DOHH2 (cell line): ENCODE measurements around the gene MT1X.

Experiments
- H3F3A ChIP-seq: fragments of 200-600 bp; sonication (generic), shearing (Covaris generic); 2 replicates; pipeline ENCODE4 v1.6.0; 2016; ENCODE audit warnings: antibody characterized with exemption, mild to moderate bottlenecking; ENCODE audit not compliant: control insufficient read depth, insufficient read depth
- H3K27ac ChIP-seq: fragments of 200-600 bp; sonication (generic); 2 replicates; pipeline ENCODE4 v1.5.1; 2014; ENCODE audit warnings: low read depth, mild to moderate bottlenecking, low read length, moderate library complexity
- H3K27me3 ChIP-seq: fragments of 200-600 bp; sonication (generic); 2 replicates; pipeline ENCODE4 v1.6.1; 2014; ENCODE audit warnings: mild to moderate bottlenecking, low read length, mixed read lengths; ENCODE audit not compliant: control insufficient read depth
- H3K36me3 ChIP-seq: fragments of 200-600 bp; sonication (generic); 2 replicates; pipeline ENCODE4 v1.6.1; 2014; ENCODE audit warnings: mild to moderate bottlenecking, low read length, moderate library complexity, mixed read lengths; ENCODE audit not compliant: control insufficient read depth
- H3K4me1 ChIP-seq: fragments of 200-600 bp; sonication (generic); 2 replicates; pipeline ENCODE4 v1.6.1; 2014; ENCODE audit warnings: mild to moderate bottlenecking, low read length, mixed read lengths; ENCODE audit not compliant: control insufficient read depth
- H3K4me2 ChIP-seq: fragments of 200-600 bp; sonication (generic); 2 replicates; pipeline ENCODE4 v1.6.0; 2014; ENCODE audit warnings: mild to moderate bottlenecking, low read length, moderate library complexity
- H3K4me3 ChIP-seq: fragments of 200-600 bp; sonication (generic); 2 replicates; pipeline ENCODE4 v1.5.1; 2014; ENCODE audit warnings: mild to moderate bottlenecking, low read length, mixed read lengths
- H3K79me2 ChIP-seq: fragments of 200-600 bp; sonication (generic); 2 replicates; pipeline ENCODE4 v1.6.1; 2014; ENCODE audit warnings: mild to moderate bottlenecking, low read length, mixed read lengths; ENCODE audit not compliant: control insufficient read depth
- H3K9me2 ChIP-seq: fragments of 200-600 bp; sonication (generic); replicated peaks from 2 replicates; pipeline ENCODE4 v1.6.1; 2014; ENCODE audit warnings: mild to moderate bottlenecking, low read length, mixed read lengths; ENCODE audit not compliant: control insufficient read depth
- H3K9me3 ChIP-seq: fragments of 200-600 bp; sonication (generic); 2 replicates; pipeline ENCODE4 v1.6.1; 2014; ENCODE audit warnings: antibody characterized with exemption, low read length, mixed read lengths; ENCODE audit not compliant: control insufficient read depth, insufficient read depth
- H4K20me1 ChIP-seq: fragments of 200-600 bp; sonication (generic); 2 replicates; pipeline ENCODE4 v1.6.0; 2014; ENCODE audit warnings: low read depth, mild to moderate bottlenecking, antibody characterized with exemption, low read length, moderate library complexity; ENCODE audit not compliant: control insufficient read depth, insufficient read depth
- CTCF ChIP-seq: fragments of 200-600 bp; sonication (generic); IDR thresholded peaks from one replicate; pipeline ENCODE4 v1.5.1; 2014; ENCODE audit warnings: antibody characterized with exemption, mild to moderate bottlenecking, low read depth, low read length; ENCODE audit not compliant: poor library complexity, severe bottlenecking
- EZH2phosphoT487 ChIP-seq: fragments of 200-600 bp; sonication (generic); IDR thresholded peaks from 2 replicates; pipeline ENCODE4 v1.6.1; 2017; ENCODE audit warnings: borderline replicate concordance, mild to moderate bottlenecking, antibody characterized with exemption, low read length, moderate library complexity, mixed read lengths

MT1X gene

GRCh38 chr16:56645311-56645710, 37.0 kb upstream of the MT1X start:
- Histone ChIP-seq H3K4me1 (no peaks in the 10 kb centered on the region), H3K9me3 (no peaks in the 10 kb centered on the region), H3K27ac (no peak overlapping the region), H3K4me2 (no peak overlapping the region), H3K27me3 (peaks cover 91% of the 10 kb centered on the region), H3K79me2 (no peaks in the 10 kb centered on the region), H4K20me1 (no peaks in the 10 kb centered on the region), H3K4me3 (no peak overlapping the region), H3F3A (no peaks in the 10 kb centered on the region), H3K36me3 (no peaks in the 10 kb centered on the region), H3K9me2 (no peaks in the 10 kb centered on the region)
- TF ChIP-seq EZH2phosphoT487 (no peak), CTCF (no peak)

GRCh38 chr16:56645838-56646237, 36.4 kb upstream of the MT1X start:
- Histone ChIP-seq H3K79me2 (no peaks in the 10 kb centered on the region), H3K9me2 (no peaks in the 10 kb centered on the region), H3K4me3 (no peak overlapping the region), H4K20me1 (no peaks in the 10 kb centered on the region), H3K4me2 (no peak overlapping the region), H3K4me1 (no peaks in the 10 kb centered on the region), H3K9me3 (no peaks in the 10 kb centered on the region), H3K27ac (no peak overlapping the region), H3K36me3 (no peaks in the 10 kb centered on the region), H3F3A (no peaks in the 10 kb centered on the region), H3K27me3 (peaks cover 86% of the 10 kb centered on the region)
- TF ChIP-seq CTCF (no peak), EZH2phosphoT487 (no peak)

GRCh38 chr16:56647641-56648431, 34.4 kb upstream of the MT1X start:
- Histone ChIP-seq H4K20me1 (no peaks in the 10 kb centered on the region), H3K9me2 (no peaks in the 10 kb centered on the region), H3F3A (no peaks in the 10 kb centered on the region), H3K4me3 (no peak overlapping the region), H3K4me1 (no peaks in the 10 kb centered on the region), H3K4me2 (no peak overlapping the region), H3K79me2 (no peaks in the 10 kb centered on the region), H3K27me3 (peaks cover 73% of the 10 kb centered on the region), H3K27ac (no peak overlapping the region), H3K36me3 (no peaks in the 10 kb centered on the region), H3K9me3 (no peaks in the 10 kb centered on the region)
- no peak for TF ChIP-seq CTCF
- no peak for TF ChIP-seq EZH2phosphoT487
